Hematopoietic multipotent progenitor cell treated with erythropoietin and hydrocortisone succinate and interleukin-3 and kit ligand, for 4 days (in vitro differentiated cells): ENCODE measurements around the gene OLFM4.
A peak's percentile ranks its signal among the peaks of the same experiment; 100 is the strongest.
"Not testable (repeated sequence)": the region's sequence is repeated elsewhere in the genome, so short reads cannot be mapped to it uniquely, and the experiment has no call there.

Experiments used
- DNase-seq: peaks from one replicate; pipeline ENCODE4 v3.0.0-alpha.2; 2015

The OLFM4 gene, protein sequence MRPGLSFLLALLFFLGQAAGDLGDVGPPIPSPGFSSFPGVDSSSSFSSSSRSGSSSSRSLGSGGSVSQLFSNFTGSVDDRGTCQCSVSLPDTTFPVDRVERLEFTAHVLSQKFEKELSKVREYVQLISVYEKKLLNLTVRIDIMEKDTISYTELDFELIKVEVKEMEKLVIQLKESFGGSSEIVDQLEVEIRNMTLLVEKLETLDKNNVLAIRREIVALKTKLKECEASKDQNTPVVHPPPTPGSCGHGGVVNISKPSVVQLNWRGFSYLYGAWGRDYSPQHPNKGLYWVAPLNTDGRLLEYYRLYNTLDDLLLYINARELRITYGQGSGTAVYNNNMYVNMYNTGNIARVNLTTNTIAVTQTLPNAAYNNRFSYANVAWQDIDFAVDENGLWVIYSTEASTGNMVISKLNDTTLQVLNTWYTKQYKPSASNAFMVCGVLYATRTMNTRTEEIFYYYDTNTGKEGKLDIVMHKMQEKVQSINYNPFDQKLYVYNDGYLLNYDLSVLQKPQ

DNA sequence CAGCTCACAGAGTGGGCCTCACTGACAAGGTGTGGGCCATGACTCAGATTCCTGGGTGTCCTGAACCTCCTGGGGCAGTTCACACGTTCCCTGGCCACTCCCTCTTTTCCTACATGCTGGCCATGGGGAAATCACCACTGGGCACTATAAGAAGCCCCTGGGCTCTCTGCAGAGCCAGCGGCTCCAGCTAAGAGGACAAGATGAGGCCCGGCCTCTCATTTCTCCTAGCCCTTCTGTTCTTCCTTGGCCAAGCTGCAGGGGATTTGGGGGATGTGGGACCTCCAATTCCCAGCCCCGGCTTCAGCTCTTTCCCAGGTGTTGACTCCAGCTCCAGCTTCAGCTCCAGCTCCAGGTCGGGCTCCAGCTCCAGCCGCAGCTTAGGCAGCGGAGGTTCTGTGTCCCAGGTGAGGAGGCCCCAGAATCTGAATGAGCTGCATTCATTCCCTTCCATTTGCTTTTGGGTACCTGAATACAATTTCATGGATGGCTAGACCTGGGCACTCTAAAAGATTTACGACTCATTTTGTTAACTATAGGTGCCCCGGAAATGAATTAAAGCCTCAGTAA lies at the start of gene OLFM4:
Gene OLFM4 (plus strand): TSS at position 177 of the 567 bp plus-strand sequence. CDS start 24 bp downstream, at position 201.
- DNase-seq = no peak

DNA sequence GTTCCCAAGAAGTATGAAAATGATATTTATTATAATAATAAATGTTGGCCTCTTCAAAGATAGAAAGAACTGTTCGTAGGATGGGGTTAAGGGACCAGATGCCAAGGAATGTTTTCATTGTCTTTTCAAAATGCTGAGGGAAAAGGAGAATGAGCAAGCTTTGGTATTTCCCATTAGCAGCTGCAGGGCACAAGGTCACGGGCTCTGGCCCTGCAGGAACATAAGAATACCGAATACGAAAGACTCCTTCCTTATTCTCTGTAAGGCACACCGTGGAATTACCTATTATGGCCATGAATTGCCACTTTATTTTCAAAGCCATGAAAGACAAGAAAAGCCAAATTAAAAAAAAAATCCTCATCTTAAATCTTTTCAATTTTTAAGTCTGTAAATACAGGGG lies 49.6 kb upstream of the OLFM4 start:
- no peak for DNase-seq

GRCh38 chr13:52980695-52981094 lies 47.9 kb upstream of the OLFM4 start:
- no peak for DNase-seq

- no peak for DNase-seq
These were observed 44.8 kb upstream of the OLFM4 start for GRCh38 chr13:52983836-52984235.

DNA sequence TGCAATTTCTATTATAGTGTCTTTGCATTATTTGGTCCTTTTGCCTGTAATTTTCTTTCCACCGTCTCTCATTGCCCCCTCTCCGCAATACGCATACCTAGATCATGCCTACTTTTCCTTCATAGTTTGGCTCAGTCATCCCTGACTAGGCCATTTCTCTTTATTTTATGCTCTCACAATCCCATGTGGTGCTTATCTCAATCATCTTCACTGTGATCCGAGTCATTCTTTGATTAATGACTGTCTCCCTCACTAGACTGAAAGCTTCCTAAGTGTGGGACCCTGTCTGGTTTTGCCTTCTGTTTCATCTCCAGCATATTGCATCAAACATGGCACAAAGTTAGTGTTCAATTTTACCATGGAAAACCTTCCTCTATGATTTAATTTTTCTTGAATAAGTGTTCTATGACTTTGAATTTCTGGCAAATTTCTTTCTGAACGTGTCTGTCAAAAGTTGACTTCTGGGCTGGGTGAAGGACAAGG lies 43.7 kb upstream of the OLFM4 start:
- no peak for DNase-seq

GRCh38 chr13:52991344-52992020 lies 37.1 kb upstream of the OLFM4 start:
- DNase-seq = no peak

GRCh38 chr13:52992110-52992509 lies 36.5 kb upstream of the OLFM4 start:
- no peak for DNase-seq

GRCh38 chr13:52994051-52994450 lies 34.6 kb upstream of the OLFM4 start:
- DNase-seq = no peak

GRCh38 chr13:52994865-52995264 lies 33.7 kb upstream of the OLFM4 start:
- DNase-seq = no peak

- DNase-seq = no peak
These were observed 32.7 kb upstream of the OLFM4 start for GRCh38 chr13:52995946-52996345.

DNA sequence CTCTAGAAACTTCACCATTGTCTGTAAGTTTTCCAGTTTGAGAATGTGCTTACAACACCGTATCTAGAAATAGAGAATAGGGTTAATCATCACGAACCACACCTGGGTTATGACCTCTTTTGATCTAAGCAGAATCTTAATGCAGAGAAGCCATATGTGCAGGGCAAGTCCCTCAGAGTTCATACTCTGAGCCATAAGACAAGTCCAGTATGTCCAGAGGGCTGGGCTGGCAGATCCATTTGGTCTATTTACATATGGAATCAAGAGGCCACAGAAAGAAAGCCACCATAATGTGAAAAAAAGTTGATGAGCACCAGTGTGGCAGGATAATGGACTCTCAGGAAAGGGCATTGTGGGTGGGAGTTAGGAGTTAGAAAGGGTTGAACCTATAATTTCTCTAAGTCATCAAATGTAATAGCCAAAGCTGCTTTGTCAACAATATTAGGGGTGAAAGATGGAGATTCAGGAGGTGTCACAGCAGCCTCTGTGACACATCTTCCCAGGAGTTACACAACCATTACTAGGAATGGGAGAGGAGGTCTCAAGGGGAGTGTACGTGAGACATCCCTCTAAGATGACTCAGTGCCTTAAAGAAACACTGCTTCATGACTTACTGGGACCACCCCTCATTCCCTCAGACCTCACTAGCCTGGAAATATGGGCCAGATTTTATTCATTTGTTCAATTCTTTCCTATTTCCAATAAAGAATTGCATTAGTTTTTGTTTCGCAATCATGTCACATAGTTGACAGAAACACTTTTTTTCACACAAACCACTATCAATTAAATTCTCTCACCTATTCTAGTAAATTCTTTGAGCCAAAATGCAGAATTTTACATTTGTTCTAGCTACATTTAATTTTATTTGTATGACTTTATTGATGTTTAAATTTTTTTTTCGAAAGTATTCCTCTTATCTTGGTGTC lies 30.4 kb upstream of the OLFM4 start:
- DNase-seq = no peak

GRCh38 chr13:52999093-52999696 lies 29.4 kb upstream of the OLFM4 start:
- DNase-seq = no peak

DNA sequence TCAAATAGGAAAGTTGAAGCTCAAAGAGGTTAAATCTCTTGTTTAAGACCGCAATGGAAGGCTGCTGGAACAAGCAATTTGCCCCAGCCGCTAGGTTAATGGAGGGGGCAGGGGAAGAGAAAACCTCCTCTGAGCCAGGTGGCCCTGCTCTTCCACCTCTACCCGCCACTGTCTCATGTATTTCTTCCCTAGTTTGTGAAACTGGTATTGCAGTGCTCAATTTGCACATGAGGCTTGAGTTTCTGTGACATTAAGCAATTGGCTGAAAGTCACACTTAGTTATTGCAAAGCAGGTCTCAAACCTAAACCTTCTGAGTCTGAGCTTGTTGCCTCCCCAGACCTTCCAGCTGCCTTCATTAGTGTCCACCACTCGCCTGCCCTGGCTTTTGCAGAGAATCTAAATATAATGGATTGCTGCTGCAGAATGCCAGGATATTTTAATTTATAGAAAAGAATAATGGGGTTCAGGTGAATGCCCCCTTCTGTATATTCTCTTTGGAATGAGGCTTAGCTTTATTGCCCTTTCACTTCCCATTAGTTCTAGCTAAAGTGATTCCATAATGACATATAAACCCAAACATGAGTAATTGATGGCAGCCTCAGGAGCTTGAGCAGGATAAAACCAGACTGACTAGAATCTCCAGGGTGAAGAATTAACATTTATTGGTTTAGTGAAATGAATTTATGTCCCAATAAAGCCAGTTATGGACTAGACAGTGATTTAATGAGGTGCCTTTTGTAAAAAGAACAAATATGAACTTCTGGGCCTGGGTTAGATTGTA lies 27.0 kb upstream of the OLFM4 start:
- DNase-seq = no peak

DNA sequence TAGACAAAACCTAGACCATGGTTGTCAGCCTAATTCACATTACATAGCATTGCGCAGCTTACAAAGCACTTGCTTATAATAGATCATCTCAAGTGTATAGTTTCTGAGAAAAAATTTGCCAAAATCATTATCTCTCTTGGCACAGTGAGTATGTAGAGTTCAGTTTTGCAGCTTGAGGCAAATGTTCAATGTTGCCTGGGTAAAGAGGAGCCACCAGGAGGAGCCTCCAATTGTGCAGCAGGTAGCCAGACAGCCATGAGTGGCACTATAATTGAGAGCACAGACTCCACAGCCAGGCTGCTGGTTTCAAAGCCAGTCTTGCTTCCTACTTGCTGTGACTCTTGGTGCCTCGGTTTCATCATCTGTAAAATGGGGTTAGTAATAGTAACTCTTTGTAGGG lies 24.0 kb upstream of the OLFM4 start:
- DNase-seq = peak; percentile 5

DNA sequence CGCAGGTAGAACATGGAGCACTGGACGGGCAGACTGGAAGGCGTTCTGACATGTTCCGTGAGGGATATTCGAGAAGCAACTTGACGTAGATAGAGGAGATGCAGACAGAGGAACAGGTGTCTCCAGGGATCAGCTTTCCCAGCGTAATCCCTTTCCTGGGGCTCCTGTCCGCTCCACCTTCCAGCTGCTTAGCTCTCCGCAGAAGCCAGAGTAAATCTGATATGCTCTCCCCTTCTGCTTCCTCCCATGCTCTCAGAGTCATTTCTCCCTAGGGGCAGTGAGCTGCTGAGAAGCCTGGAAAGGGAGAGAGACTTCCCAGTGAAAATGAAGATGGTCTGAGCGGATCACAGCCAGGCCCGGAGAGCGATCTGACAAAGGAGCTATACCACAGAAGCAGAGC lies 23.0 kb upstream of the OLFM4 start:
- DNase-seq = no peak

DNA sequence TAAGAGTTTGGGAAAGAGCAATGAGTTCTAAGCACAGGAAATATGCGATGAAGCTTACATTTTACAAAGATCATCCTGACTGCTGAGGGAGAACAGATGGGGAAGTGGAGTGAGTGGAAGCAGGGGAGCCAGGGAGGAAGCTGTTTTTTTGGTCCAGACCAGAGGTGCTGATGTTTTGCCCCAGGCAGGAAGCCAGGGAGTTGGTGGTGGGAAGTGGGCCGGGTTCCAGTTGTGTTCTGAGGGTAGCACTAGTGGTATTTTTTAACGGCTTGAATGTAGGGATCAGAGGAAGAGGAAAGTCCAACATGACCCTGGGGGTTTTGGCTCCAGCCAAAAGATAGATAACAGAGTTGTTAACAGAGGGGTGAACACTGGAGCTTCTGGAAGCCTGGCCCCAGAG lies 20.7 kb upstream of the OLFM4 start:
- peak; percentile 23 for DNase-seq

DNA sequence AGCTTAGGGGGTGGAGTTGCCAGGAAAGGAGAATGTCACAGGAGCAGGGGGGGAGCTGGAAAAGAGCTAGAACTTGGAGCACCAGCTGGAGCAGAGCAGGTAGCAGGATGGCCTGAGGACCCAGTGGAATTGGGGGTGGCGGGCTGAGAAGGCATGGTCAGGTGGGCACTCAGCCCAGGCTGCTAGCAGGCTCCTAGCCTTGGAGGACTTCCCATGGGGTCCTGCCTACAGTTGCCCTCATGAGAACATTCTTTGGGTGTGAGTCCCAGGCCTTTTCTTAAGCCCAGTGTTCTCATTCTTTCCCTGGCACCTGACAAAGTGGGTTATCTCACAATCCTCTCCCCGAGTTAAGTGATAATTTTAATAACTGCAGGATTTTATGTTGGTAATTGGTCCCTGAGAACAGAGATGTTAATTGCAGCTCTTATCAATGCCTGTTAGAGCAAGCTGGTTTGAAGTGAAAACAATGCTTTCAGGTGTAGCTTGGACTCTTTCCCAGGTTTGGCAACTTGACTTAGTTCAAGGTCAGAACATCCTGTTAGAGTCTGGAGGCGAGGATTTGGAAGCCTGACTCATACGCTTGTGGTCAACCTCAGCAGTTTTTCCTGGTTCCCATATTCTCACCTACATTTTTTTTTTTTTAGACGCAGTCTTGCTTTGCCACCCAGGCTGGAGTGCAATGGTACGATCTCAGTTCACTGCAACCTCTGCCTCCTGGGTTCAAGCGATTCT lies 18.1 kb upstream of the OLFM4 start:
- DNase-seq = no peak

- peak; percentile 60 for DNase-seq
These were observed 15.9 kb upstream of the OLFM4 start for GRCh38 chr13:53012707-53013106.

- DNase-seq = no peak
These were observed 15.5 kb upstream of the OLFM4 start for GRCh38 chr13:53013113-53013512.

GRCh38 chr13:53014018-53014417 lies 14.6 kb upstream of the OLFM4 start:
- not testable (repeated sequence) for DNase-seq
